Body of pancreas (tissue), 4 donors: ENCODE measurements around the gene PPP6R3. TPM values are rescaled to one million over a fixed set of nuclear protein-coding genes. Genes with fewer than 3 reads are reported as not detected.
A peak's percentile ranks its signal among the peaks of the same experiment; 100 is the strongest.

Experiments
- ATAC-seq: fragments of 150-250 bp; one replicate; pipeline ENCODE4 v1.9.1; 2016
- DNase-seq, 4 donors: peaks; one replicate each; pipeline ENCODE4 v3.0.0-alpha.2; 2019
- H3K27ac ChIP-seq, 4 donors: fragments of 200-600 bp; sonication (generic); 1 replicate in 3 of 4; 2 replicates in 1 of 4; pipeline versions ENCODE4 v1.5.1 to v1.6.1; 2016 to 2019; ENCODE audit warnings: mild to moderate bottlenecking in 1 of 4, mixed read lengths in 1 of 4, moderate library complexity in 1 of 4
- H3K27me3 ChIP-seq, 2 donors: fragments of 200-600 bp; sonication (generic); one replicate each; pipeline ENCODE4 v1.6.0; 2016; ENCODE audit warnings: mild to moderate bottlenecking in 1 of 2
- H3K36me3 ChIP-seq, 2 donors: fragments of 200-600 bp; sonication (generic); replicated peaks in 1 of 2; 2 replicates each; pipeline ENCODE4 v1.5.1; 2016; ENCODE audit warnings: low read depth in 2 of 2; ENCODE audit not compliant: insufficient read depth in 1 of 2
- H3K4me1 ChIP-seq: fragments of 200-600 bp; sonication (generic); one replicate; pipeline ENCODE4 v1.6.0; 2016
- H3K4me3 ChIP-seq, 2 donors: fragments of 200-600 bp; sonication (generic); 1 replicate in 1 of 2; 2 replicates in 1 of 2; pipeline ENCODE4 v1.5.1; 2016 to 2019
- H3K9me3 ChIP-seq, 3 donors: fragments of 200-600 bp; sonication (generic); 1 replicate in 2 of 3; 2 replicates in 1 of 3; pipeline ENCODE4 v1.5.1; 2016
- POLR2A ChIP-seq, 3 donors: fragments of 450-650 bp; IDR thresholded peaks; one replicate each; pipeline ENCODE4 v1.6.1; 2016; ENCODE audit warnings: antibody characterized with exemption in 3 of 3, mild to moderate bottlenecking in 2 of 3
- WGBS, 2 donors: methylation state at CpG; one replicate each; pipeline ENCODE4 v1.1.5; 2017; 5-methylcytosine and 5-hydroxymethylcytosine counted together
- intact Hi-C: fragments of 100-400 bp; cut with DNase I; formaldehyde crosslinking; loops from one replicate; pipeline ENCODE4 v1.15.1; 2023
- total RNA-seq, 2 donors: library from RNA; depleted of rRNA; stranded (reverse); fragments of >200 nt; gene quantifications; one replicate each; pipeline ENCODE4 v1.1.0, GENCODE V29; 2016
- TF ChIP-seq, protein P1 (sequence below), 7 experiments: fragments of 450-650 bp in 4 of 7; fragments of 200-600 bp in 3 of 7; sonication (generic) in 3 of 7; IDR thresholded peaks; one replicate each; pipeline ENCODE4 v1.5.1; 2016 to 2019; ENCODE audit warnings: antibody characterized with exemption in 7 of 7

The PPP6R3 gene
- total RNA-seq, 2 donors from 2014 or later: 92.9 to 94.9 TPM

DNA sequence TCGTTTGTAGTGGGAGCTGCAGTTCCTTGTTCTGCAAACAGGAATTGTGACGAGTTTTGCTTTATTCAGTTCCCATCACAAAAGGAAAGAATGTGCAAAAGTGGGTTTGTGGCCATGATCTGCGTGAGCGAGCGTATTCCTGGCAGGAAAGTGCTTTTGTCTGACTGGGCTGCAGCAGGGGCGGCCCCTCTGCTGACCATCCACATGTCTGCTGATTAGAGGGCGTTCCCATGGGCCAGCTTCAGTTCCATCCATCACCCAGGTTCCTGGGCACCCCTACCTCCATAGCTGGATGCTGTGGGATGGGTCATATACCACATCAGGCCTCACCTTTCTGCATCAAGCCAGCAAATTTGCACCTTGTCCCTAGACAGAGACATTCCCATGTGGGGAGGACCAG, 194.9 kb downstream of the PPP6R3 start:
- intact Hi-C loops: no loop called here
- ATAC-seq: no peak
- TF ChIP-seq, protein P1, sequence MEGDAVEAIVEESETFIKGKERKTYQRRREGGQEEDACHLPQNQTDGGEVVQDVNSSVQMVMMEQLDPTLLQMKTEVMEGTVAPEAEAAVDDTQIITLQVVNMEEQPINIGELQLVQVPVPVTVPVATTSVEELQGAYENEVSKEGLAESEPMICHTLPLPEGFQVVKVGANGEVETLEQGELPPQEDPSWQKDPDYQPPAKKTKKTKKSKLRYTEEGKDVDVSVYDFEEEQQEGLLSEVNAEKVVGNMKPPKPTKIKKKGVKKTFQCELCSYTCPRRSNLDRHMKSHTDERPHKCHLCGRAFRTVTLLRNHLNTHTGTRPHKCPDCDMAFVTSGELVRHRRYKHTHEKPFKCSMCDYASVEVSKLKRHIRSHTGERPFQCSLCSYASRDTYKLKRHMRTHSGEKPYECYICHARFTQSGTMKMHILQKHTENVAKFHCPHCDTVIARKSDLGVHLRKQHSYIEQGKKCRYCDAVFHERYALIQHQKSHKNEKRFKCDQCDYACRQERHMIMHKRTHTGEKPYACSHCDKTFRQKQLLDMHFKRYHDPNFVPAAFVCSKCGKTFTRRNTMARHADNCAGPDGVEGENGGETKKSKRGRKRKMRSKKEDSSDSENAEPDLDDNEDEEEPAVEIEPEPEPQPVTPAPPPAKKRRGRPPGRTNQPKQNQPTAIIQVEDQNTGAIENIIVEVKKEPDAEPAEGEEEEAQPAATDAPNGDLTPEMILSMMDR (IDR thresholded peaks at IDR 0.05): no peak
- TF ChIP-seq POLR2A (IDR thresholded peaks at IDR 0.05): no peak
- Histone ChIP-seq H3K4me1 (no peaks in the 10 kb centered on the region), H3K36me3 (no peaks in the 10 kb centered on the region), H3K4me3 (no peak overlapping the region), H3K27me3 (no peaks in the 10 kb centered on the region), H3K9me3 (peaks cover 0 to 6% (median 0%) of the 10 kb centered on the region in 3 donors), H3K27ac (no peak overlapping the region)
- DNase-seq: no peak
- WGBS, 2 donors: 62 to 74% methylated on average over 6 to 7 of the region's 7 CpGs

DNA sequence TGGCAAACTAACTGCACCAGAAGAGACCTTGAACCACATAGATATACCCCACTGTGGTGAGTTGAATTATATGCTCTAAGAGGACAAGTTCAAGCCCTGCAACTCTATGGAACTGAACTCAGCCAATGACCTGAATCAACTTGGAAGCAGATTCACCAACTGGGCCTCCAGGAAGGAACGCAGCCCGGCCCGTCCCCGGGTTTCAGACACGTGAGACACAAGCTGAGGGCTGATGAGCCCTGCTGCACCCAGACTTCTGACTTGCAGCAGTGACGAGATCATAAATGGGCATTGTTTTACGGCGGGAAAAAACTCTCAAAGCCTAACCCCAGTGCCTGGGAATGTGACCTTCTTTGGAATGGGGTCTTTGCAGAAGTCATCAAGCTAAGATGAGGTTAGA, 195.3 kb downstream of the PPP6R3 start:
- ATAC-seq (no peak), DNase-seq (no peak)
- Histone ChIP-seq H3K36me3 (no peaks in the 10 kb centered on the region), H3K9me3 (peaks cover 0 to 6% (median 0%) of the 10 kb centered on the region in 3 donors), H3K27ac (no peak overlapping the region), H3K4me1 (no peaks in the 10 kb centered on the region), H3K27me3 (no peaks in the 10 kb centered on the region), H3K4me3 (no peak overlapping the region)
- 76 to 85% methylated on average over 6 to 8 of the region's 8 CpGs for WGBS, 2 donors
- intact Hi-C loops: no loop called here
- TF ChIP-seq, protein P1 (IDR thresholded peaks at IDR 0.05): no peak
- TF ChIP-seq POLR2A (IDR thresholded peaks at IDR 0.05): no peak

DNA sequence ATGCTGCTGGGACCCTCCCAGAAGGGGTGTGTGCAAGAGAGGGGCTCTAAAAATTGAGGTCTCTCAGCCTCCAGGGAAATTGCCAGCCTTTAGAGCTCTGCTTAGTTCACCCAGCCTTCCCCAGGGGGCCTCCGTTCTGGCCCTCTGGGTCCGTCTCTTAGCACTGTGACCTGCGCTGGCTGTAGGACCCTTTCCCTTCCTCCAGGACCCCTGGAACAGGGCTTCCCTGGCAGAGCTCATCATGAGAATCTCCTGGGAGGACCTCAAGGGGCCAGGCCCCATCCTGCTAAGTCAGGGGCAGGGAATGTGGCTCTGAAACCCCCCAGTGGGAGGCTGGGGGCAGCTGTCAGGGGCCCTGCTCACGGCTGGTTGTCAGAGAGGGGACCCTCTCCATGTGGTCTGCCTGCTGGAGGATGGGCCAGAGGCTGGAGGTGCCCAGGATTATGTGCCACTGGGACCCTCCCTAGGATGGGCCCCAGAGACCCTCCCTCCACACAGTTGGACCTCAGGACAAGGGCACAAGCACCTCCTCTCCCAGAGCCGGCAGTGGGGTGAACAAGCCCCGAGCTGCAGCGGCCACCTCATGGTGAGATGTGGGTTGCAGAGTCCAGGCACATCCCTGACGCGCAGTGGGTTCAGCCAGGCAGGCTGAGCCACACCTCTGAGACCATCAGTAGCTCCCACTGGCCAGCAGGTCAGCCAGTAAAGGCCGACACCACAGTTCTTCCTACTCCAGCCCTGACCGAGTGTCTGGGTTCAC, 196.6 kb downstream of the PPP6R3 start:
- H3K9me3 ChIP-seq: peaks cover 0 to 6% (median 0%) of the 10 kb centered on the region in 3 donors
- intact Hi-C loops: no loop called here
- H3K36me3 ChIP-seq: no peaks in the 10 kb centered on the region
- H3K27me3 ChIP-seq: no peaks in the 10 kb centered on the region
- TF ChIP-seq POLR2A (IDR thresholded peaks at IDR 0.05): no peak
- TF ChIP-seq, protein P1 (IDR thresholded peaks at IDR 0.05): no peak
- DNase-seq (no peak), ATAC-seq (no peak)
- H3K27ac ChIP-seq: no peak overlapping the region
- 81 to 82% methylated on average over 3 to 11 of the region's 11 CpGs for WGBS, 2 donors
- no peaks in the 10 kb centered on the region for H3K4me1 ChIP-seq
- no peak overlapping the region for H3K4me3 ChIP-seq

DNA sequence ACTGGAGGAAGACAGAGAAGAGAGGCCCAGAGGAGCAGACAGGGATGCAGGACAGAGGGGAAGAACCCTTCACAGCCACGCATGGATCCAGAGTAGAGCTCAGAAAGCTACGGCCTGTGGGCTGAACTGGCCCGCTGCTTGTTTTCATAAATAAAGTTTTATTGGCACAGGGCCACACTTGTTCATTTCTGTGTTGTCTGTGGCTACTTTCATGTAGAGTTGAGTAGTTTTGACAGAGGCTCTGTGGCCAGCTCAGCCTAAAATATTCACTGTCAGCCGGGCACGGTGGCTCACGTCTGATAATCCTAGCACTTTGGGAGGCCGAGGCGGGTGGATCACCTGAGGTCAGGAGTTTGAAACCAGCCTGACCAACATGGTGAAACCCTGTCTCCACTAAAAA, 197.5 kb downstream of the PPP6R3 start:
- Histone ChIP-seq H3K9me3 (peaks cover 0 to 6% (median 0%) of the 10 kb centered on the region in 3 donors), H3K36me3 (no peaks in the 10 kb centered on the region), H3K27ac (no peak overlapping the region), H3K4me3 (no peak overlapping the region), H3K27me3 (no peaks in the 10 kb centered on the region), H3K4me1 (no peaks in the 10 kb centered on the region)
- no peak for ATAC-seq
- WGBS, 2 donors: 90 to 93% methylated on average over 8 of the region's 8 CpGs
- intact Hi-C loops: no loop called here
- no peak for DNase-seq
- TF ChIP-seq POLR2A (IDR thresholded peaks at IDR 0.05): no peak
- TF ChIP-seq, protein P1 (IDR thresholded peaks at IDR 0.05): no peak

DNA sequence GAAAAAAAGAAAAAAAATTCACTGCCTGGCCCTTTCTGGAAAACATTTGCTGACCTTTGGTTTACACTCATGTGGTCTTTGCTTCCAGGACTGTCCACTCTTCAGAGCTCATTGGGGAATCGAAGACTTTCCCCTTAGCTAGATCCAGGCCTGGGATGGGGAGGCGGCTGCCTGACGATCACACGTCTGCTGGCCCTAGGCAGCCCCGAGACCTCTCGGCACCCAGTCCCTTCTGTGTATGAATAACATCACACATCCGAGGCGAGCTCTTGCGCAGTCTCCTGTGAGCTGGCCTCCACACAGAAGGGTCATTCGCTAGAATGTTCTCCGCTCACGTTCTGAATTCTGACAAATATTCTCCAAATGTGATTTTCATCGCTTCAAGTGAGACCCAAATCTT, 198.1 kb downstream of the PPP6R3 start:
- H3K9me3 ChIP-seq: peaks cover 0 to 6% (median 0%) of the 10 kb centered on the region in 3 donors
- no peaks in the 10 kb centered on the region for H3K27me3 ChIP-seq
- ATAC-seq: peak; percentile 10
- no peak overlapping the region for H3K4me3 ChIP-seq
- no peaks in the 10 kb centered on the region for H3K36me3 ChIP-seq
- intact Hi-C loops: no loop called here
- WGBS, 2 donors: 81% methylated on average over 13 of the region's 13 CpGs
- no peak overlapping the region for H3K27ac ChIP-seq
- H3K4me1 ChIP-seq: no peaks in the 10 kb centered on the region
- TF ChIP-seq, protein P1 (IDR thresholded peaks at IDR 0.05): no peak
- TF ChIP-seq POLR2A (IDR thresholded peaks at IDR 0.05): no peak
- peak in 1 of 4 donors; percentile 13 for DNase-seq
